ENCODE data around the gene PSMD13.

PSMD13 gene

GRCh38 chr11:204587-205109, 32.1 kb upstream of the PSMD13 start:
- DNase-seq (ENCODE audit: low spot score), result no peak

GRCh38 chr11:205221-206001, 31.4 kb upstream of the PSMD13 start:
- DNase-seq (ENCODE audit: low spot score), result no peak

GRCh38 chr11:206002-206384, 30.8 kb upstream of the PSMD13 start:
- no peak for DNase-seq (ENCODE audit: low spot score)

GRCh38 chr11:206526-207207, 30.1 kb upstream of the PSMD13 start:
- no peak for DNase-seq (ENCODE audit: low spot score)

- peak; percentile 98 for DNase-seq (ENCODE audit: low spot score)
Observed at GRCh38 chr11:207208-207862, 29.4 kb upstream of the PSMD13 start, which contains the start of the genes BET1L and RIC8A. Gene BET1L (minus strand): TSS chr11:207399. CDS start chr11:207321, 78 bp downstream. Gene RIC8A (plus strand): TSS chr11:207708. CDS start chr11:208855, 1,147 bp downstream.

GRCh38 chr11:207863-208180, 29.0 kb upstream of the PSMD13 start:
- DNase-seq (ENCODE audit: low spot score), result no peak

GRCh38 chr11:208181-208916, 28.4 kb upstream of the PSMD13 start:
- DNase-seq (ENCODE audit: low spot score), result peak; percentile 76

- no peak for DNase-seq (ENCODE audit: low spot score)
Observed at GRCh38 chr11:208917-209260, 27.9 kb upstream of the PSMD13 start.

GRCh38 chr11:209275-210121, 27.3 kb upstream of the PSMD13 start:
- no peak for DNase-seq (ENCODE audit: low spot score)

GRCh38 chr11:210122-210802, 26.5 kb upstream of the PSMD13 start:
- DNase-seq (ENCODE audit: low spot score), result no peak

GRCh38 chr11:210803-211180, 26.0 kb upstream of the PSMD13 start:
- no peak for DNase-seq (ENCODE audit: low spot score)

- DNase-seq (ENCODE audit: low spot score), result no peak
Observed at GRCh38 chr11:211295-211694, 25.5 kb upstream of the PSMD13 start.

GRCh38 chr11:211741-212140, 25.0 kb upstream of the PSMD13 start:
- DNase-seq (ENCODE audit: low spot score), result no peak

GRCh38 chr11:212150-213100, 24.4 kb upstream of the PSMD13 start:
- DNase-seq (ENCODE audit: low spot score), result no peak

- DNase-seq (ENCODE audit: low spot score), result no peak
Observed at GRCh38 chr11:213111-213510, 23.7 kb upstream of the PSMD13 start.

- DNase-seq (ENCODE audit: low spot score), result no peak
Observed at GRCh38 chr11:214083-214482, 22.7 kb upstream of the PSMD13 start.

GRCh38 chr11:215581-216037, 21.2 kb upstream of the PSMD13 start:
- DNase-seq (ENCODE audit: low spot score), result no peak

- no peak for DNase-seq (ENCODE audit: low spot score)
Observed at GRCh38 chr11:216081-216974, 20.4 kb upstream of the PSMD13 start.

Data from CD4-positive, alpha-beta T cell treated with Interleukin-6 at 100 ng/mL for 8 hours (primary cell).